IMR-90 (cell line): ENCODE measurements around the gene TANK. TPM values are rescaled to one million over a fixed set of nuclear protein-coding genes. Genes with fewer than 3 reads are reported as not detected.

ENCODE experiments used
- ATAC-seq: fragments of 200-7000 bp; cut with Tn5 transposase; 2 replicates; pipeline ENCODE4 v1.9.1; 2020; ENCODE audit warnings: low read depth, mild to moderate bottlenecking, moderate library complexity
- BruUV-seq: library from RNA; stranded (reverse); fragments of 400-500 nt; replicated peaks from 2 replicates; lab custom pipeline; 2021; lab: Mats Ljungman, UMichigan
- CTCF ChIA-PET: fragments of 300-600 bp; formaldehyde crosslinking; extraction: SDS; loops from one replicate; lab custom pipeline; 2021; ENCODE audit warnings: antibody characterized with exemption; lab: Yijun Ruan, JAX
- POLR2A ChIA-PET: fragments of 300-600 bp; sonication (Branson Sonifier 250); formaldehyde crosslinking; loops from one replicate; lab custom pipeline; 2022; ENCODE audit warnings: antibody characterized with exemption; ENCODE audit not compliant: unreplicated experiment; lab: Charles Lee
- DNase-seq: peaks from one replicate; pipeline ENCODE4 v3.0.0; 2013
- H2AFZ ChIP-seq: replicated peaks from 2 replicates; pipeline ENCODE3; 2013; ENCODE audit warnings: low read length, mild to moderate bottlenecking; ENCODE audit not compliant: poor library complexity
- H2AK5ac ChIP-seq: 2 replicates; pipeline ENCODE4 v1.6.1; 2013; ENCODE audit warnings: low read depth, low read length, inconsistent platforms
- H2AK9ac ChIP-seq: replicated peaks from 2 replicates; pipeline ENCODE3; 2013; ENCODE audit warnings: mild to moderate bottlenecking, low read depth, low read length, moderate library complexity; ENCODE audit not compliant: poor library complexity
- H2BK120ac ChIP-seq: 2 replicates; pipeline ENCODE4 v1.6.1; 2013; ENCODE audit warnings: low read depth, low read length, inconsistent platforms
- H2BK15ac ChIP-seq: 3 replicates; pipeline ENCODE4 v1.6.1; 2013; ENCODE audit warnings: low read depth, low read length, inconsistent platforms
- H2BK20ac ChIP-seq: 2 replicates; pipeline ENCODE4 v1.6.1; 2013; ENCODE audit warnings: low read depth, mild to moderate bottlenecking, inconsistent platforms, low read length, moderate library complexity
- H2BK5ac ChIP-seq: 2 replicates; pipeline ENCODE4 v1.6.1; 2013; ENCODE audit warnings: mild to moderate bottlenecking, low read depth, low read length, inconsistent platforms; ENCODE audit not compliant: poor library complexity, severe bottlenecking
- H3K14ac ChIP-seq: replicated peaks from 2 replicates; pipeline ENCODE4 v1.6.1; 2013; ENCODE audit warnings: low read depth, low read length, inconsistent platforms
- H3K18ac ChIP-seq: 2 replicates; pipeline ENCODE4 v1.6.1; 2013; ENCODE audit warnings: low read depth, low read length, control low read depth
- H3K23ac ChIP-seq: 2 replicates; pipeline ENCODE4 v1.6.1; 2013; ENCODE audit warnings: low read depth, low read length, inconsistent platforms
- H3K27ac ChIP-seq: 2 replicates; pipeline ENCODE4 v1.5.1; 2013; ENCODE audit warnings: mild to moderate bottlenecking, control low read depth, low read length; ENCODE audit not compliant: insufficient read depth
- H3K27me3 ChIP-seq: 2 replicates; pipeline ENCODE4 v1.6.1; 2013; ENCODE audit warnings: low read length; ENCODE audit not compliant: control insufficient read depth, insufficient read depth
- H3K36me3 ChIP-seq: 2 replicates; pipeline ENCODE4 v1.6.1; 2013; ENCODE audit warnings: low read length, mixed read lengths; ENCODE audit not compliant: control insufficient read depth, insufficient read depth
- H3K4ac ChIP-seq: 2 replicates; pipeline ENCODE4 v1.6.1; 2013; ENCODE audit warnings: low read depth, low read length, inconsistent platforms
- H3K4me1 ChIP-seq: 2 replicates; pipeline ENCODE4 v1.6.1; 2013; ENCODE audit warnings: low read length, mixed read lengths; ENCODE audit not compliant: control insufficient read depth, insufficient read depth
- H3K4me2 ChIP-seq: 2 replicates; pipeline ENCODE4 v1.6.1; 2013; ENCODE audit warnings: low read depth, mild to moderate bottlenecking, control low read depth, low read length, moderate library complexity
- H3K4me3 ChIP-seq: 2 replicates; pipeline ENCODE4 v1.5.1; 2013; ENCODE audit warnings: low read depth, mild to moderate bottlenecking, control low read depth, low read length, moderate library complexity; ENCODE audit not compliant: insufficient read depth
- H3K56ac ChIP-seq: 2 replicates; pipeline ENCODE4 v1.6.1; 2013; ENCODE audit warnings: low read length, inconsistent platforms; ENCODE audit not compliant: insufficient read depth; ENCODE audit errors: extremely low read depth
- H3K79me1 ChIP-seq, 2 experiments: 2 replicates each; pipeline ENCODE4 v1.6.1; 2013; ENCODE audit warnings: low read length in 2 of 2, inconsistent platforms in 1 of 2, low read depth in 1 of 2
- H3K9ac ChIP-seq: 2 replicates; pipeline ENCODE4 v1.6.1; 2013; ENCODE audit warnings: low read depth, low read length, control low read depth
- H3K9me1 ChIP-seq: 2 replicates; pipeline ENCODE4 v1.6.1; 2013; ENCODE audit warnings: low read length, inconsistent platforms; ENCODE audit not compliant: insufficient read depth
- H3K9me3 ChIP-seq: 2 replicates; pipeline ENCODE4 v1.6.1; 2013; ENCODE audit warnings: low read length; ENCODE audit not compliant: control insufficient read depth, insufficient read depth
- H4K20me1 ChIP-seq: 2 replicates; pipeline ENCODE4 v1.6.1; 2013; ENCODE audit warnings: low read length, inconsistent platforms; ENCODE audit not compliant: insufficient read depth
- H4K5ac ChIP-seq: 2 replicates; pipeline ENCODE4 v1.6.1; 2013; ENCODE audit warnings: mild to moderate bottlenecking, low read depth, low read length, control low read depth
- H4K8ac ChIP-seq, 2 experiments: 2 replicates each; pipeline ENCODE4 v1.6.1; 2013; ENCODE audit warnings: low read depth in 2 of 2, low read length in 2 of 2, control low read depth in 1 of 2, inconsistent platforms in 1 of 2
- H4K91ac ChIP-seq: 2 replicates; pipeline ENCODE4 v1.6.1; 2013; ENCODE audit warnings: low read depth, low read length, inconsistent platforms; ENCODE audit not compliant: insufficient read depth
- BHLHE40 ChIP-seq: fragments of 150-350 bp; IDR thresholded peaks from 2 replicates; pipeline ENCODE4 v1.6.1; 2016; ENCODE audit warnings: mild to moderate bottlenecking, low read depth, low read length
- CHD1 ChIP-seq: IDR thresholded peaks from 2 replicates; pipeline ENCODE4 v1.6.1; 2012; ENCODE audit warnings: low read depth, low read length, improper control_type of control experiment
- FOS ChIP-seq: fragments of 150-350 bp; IDR thresholded peaks from 2 replicates; pipeline ENCODE4 v1.6.1; 2016; ENCODE audit warnings: low read depth, low read length
- MAZ ChIP-seq: IDR thresholded peaks from 2 replicates; pipeline ENCODE4 v1.6.1; 2012; ENCODE audit warnings: low read depth, mild to moderate bottlenecking, low read length, improper control_type of control experiment, moderate library complexity, borderline replicate concordance
- MXI1 ChIP-seq: IDR thresholded peaks from 2 replicates; pipeline ENCODE4 v1.6.1; 2012; ENCODE audit warnings: low read depth, mild to moderate bottlenecking, low read length, moderate library complexity, borderline replicate concordance
- NFE2L2 ChIP-seq: fragments of 150-350 bp; IDR thresholded peaks from 2 replicates; pipeline ENCODE4 v1.6.1; 2016; ENCODE audit warnings: low read depth, mild to moderate bottlenecking, low read length
- POLR2A ChIP-seq: IDR thresholded peaks from 2 replicates; pipeline ENCODE4 v1.6.1; 2012; ENCODE audit warnings: mild to moderate bottlenecking, low read depth, low read length
- RAD21 ChIP-seq: IDR thresholded peaks from 2 replicates; pipeline ENCODE4 v1.6.1; 2012; ENCODE audit warnings: low read length, improper control_type of control experiment
- RCOR1 ChIP-seq: IDR thresholded peaks from 2 replicates; pipeline ENCODE4 v1.6.1; 2012; ENCODE audit warnings: mild to moderate bottlenecking, low read length, improper control_type of control experiment; ENCODE audit not compliant: insufficient replicate concordance
- SMC3 ChIP-seq: fragments of 150-350 bp; IDR thresholded peaks from 2 replicates; pipeline ENCODE4 v1.6.1; 2016; ENCODE audit warnings: low read depth, mild to moderate bottlenecking, antibody characterized with exemption, low read length, moderate library complexity
- WGBS, 2 experiments: methylation state at CpG; one replicate each; pipeline versions ENCODE4 v1.1.5 to v1.1.7; 2013; ENCODE audit warnings: missing lambda C conversion rate in 2 of 2; ENCODE audit not compliant: insufficient read length in 1 of 2; ENCODE audit errors: extremely low coverage in 2 of 2; 5-methylcytosine and 5-hydroxymethylcytosine counted together
- dilution Hi-C: fragments of 300-500 bp; cut with HindIII; formaldehyde crosslinking; loops from one replicate; pipeline ENCODE4 v1.14.3; 2018; ENCODE audit warnings: low sequenced_read_pairs; ENCODE audit not compliant: unreplicated experiment
- in situ Hi-C: fragments of 300-500 bp; cut with MboI; formaldehyde crosslinking; loops from 3 replicates; pipeline ENCODE4 v1.14.3; 2019; ENCODE audit warnings: low sequenced_read_pairs, inconsistent platforms, mixed read lengths
- intact Hi-C: fragments of 100-400 bp; cut with micrococcal nuclease; formaldehyde crosslinking; loops from 2 replicates; pipeline ENCODE4 v1.10.0; 2022
- polyA plus RNA-seq, 3 experiments: library from polyadenylated mRNA; depleted of rRNA; stranded (reverse); fragments of >200 nt; gene quantifications; 2 replicates each; pipeline ENCODE4 v1.2.3, GENCODE V29; 2012; ENCODE audit warnings: low replicate concordance in 1 of 3
- total RNA-seq: library from RNA; depleted of rRNA; stranded (reverse); fragments of >200 nt; gene quantifications from 2 replicates; pipeline ENCODE4 v1.2.3, GENCODE V29; 2012

TANK gene
- total and polyA plus RNA-seq, 2 of the 4 experiments (the other 2 are of a cell fraction) = 25.4 to 41.9 TPM

DNA sequence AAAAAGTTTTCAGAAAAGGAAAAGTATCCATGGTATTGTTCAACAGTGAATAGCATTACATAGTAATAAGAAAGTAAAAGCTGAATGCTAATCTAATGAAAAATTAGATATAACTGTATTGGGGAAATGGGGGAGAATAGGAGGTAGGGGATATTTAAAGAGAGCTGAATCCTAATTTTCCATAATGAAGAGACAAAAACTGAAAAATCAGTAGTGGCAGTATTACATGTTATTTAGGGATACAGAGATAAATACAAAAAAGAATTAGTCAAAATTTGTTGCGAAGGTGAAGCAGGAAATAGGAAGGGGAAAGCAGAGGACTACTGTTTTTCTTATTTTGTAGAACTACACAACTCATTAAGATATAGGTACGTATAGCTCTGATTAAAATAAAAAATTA lies 9.1 kb downstream of the TANK start:
- in situ Hi-C loops (no loop called here), dilution Hi-C loops (no loop called here), intact Hi-C loops (loop anchor here (10.0 kb wide), 1 partner anchor 675 kb away; the partner anchor contains the start of gene RBMS1)
- WGBS, 2 experiments = no CpG with 5 or more reads among the region's 2 CpGs
- TF ChIP-seq MAZ (no peak), RAD21 (no peak), NFE2L2 (no peak), CHD1 (no peak), POLR2A (no peak), RCOR1 (no peak), BHLHE40 (no peak), SMC3 (no peak), FOS (no peak), MXI1 (no peak)
- Histone ChIP-seq H3K4me2 (no peak overlapping the region), H3K23ac (no peak overlapping the region), H2AK9ac (no peak overlapping the region), H3K27me3 (no peaks in the 10 kb centered on the region), H3K27ac (no peak overlapping the region), H3K18ac (no peak overlapping the region), H3K56ac (no peak overlapping the region), H4K20me1 (peaks cover 15% of the 10 kb centered on the region; the same call in 1 of the 2 replicates), H2AFZ (no peak overlapping the region), H3K9me1 (peaks cover 8% of the 10 kb centered on the region), H3K4me3 (no peak overlapping the region), H3K79me1 (peaks cover 34 to 71% of the 10 kb centered on the region in 2 experiments), H3K9me3 (no peaks in the 10 kb centered on the region), H4K91ac (no peak overlapping the region), H3K36me3 (peaks cover 7% of the 10 kb centered on the region), H3K14ac (no peak overlapping the region), H4K5ac (no peak overlapping the region), H3K4ac (no peak overlapping the region), H2BK15ac (no peak overlapping the region), H2BK120ac (no peak overlapping the region), H2BK5ac (no peak overlapping the region), H2BK20ac (no peak overlapping the region), H3K9ac (no peak overlapping the region), H2AK5ac (no peak overlapping the region), H4K8ac (no peak overlapping the region), H3K4me1 (peaks cover 10% of the 10 kb centered on the region)
- ChIA-PET POLR2A (no interaction called here), CTCF (no interaction called here)
- no TSS peak for BruUV-seq
- no peak for DNase-seq
- ATAC-seq = no peak
